GM12878 (cell line): ENCODE data around the gene PCCB. TPM values are rescaled to one million over a fixed set of nuclear protein-coding genes. Genes with fewer than 3 reads are reported as not detected.

Experiments used
- ATAC-seq: fragments of 200-7000 bp; cut with Tn5 transposase; 3 replicates; pipeline ENCODE4 v1.9.1; 2020; ENCODE audit warnings: mild to moderate bottlenecking, moderate library complexity
- BruUV-seq: library from RNA; stranded (reverse); fragments of 400-500 nt; replicated peaks from 2 replicates; lab custom pipeline; 2021; lab: Mats Ljungman, UMichigan
- CTCF ChIA-PET: fragments of 300-600 bp; sonication (Branson Sonifier 250); formaldehyde crosslinking; extraction: SDS; loops from one replicate; lab custom pipeline; 2021; ENCODE audit warnings: inconsistent platforms; lab: Yijun Ruan, JAX
- POLR2A ChIA-PET: fragments of 350-600 bp; formaldehyde crosslinking; extraction: SDS; loops from one replicate; lab custom pipeline; 2021; ENCODE audit warnings: inconsistent platforms; lab: Charles Lee
- RAD21 ChIA-PET: fragments of 300-600 bp; sonication (Branson Sonifier 250); formaldehyde crosslinking; loops from one replicate; lab custom pipeline; 2023; ENCODE audit warnings: antibody characterized with exemption; ENCODE audit not compliant: unreplicated experiment; lab: Charles Lee
- SMC1A ChIA-PET: fragments of 300-600 bp; sonication (Branson Sonifier 250); formaldehyde crosslinking; loops from one replicate; lab custom pipeline; 2023; ENCODE audit not compliant: unreplicated experiment, uncharacterized antibody; lab: Charles Lee
- DNase-seq: peaks from one replicate; pipeline ENCODE4 v3.0.0-alpha.2; 2011; ENCODE audit warnings: low read depth, low spot score
- FAIRE-seq: peaks from 3 replicates; lab custom pipeline; 2011; peaks lifted over from hg19 to GRCh38; lab: Jason Lieb, UNC
- H2AFZ ChIP-seq: 2 replicates; pipeline ENCODE4 v1.6.0; 2011; ENCODE audit warnings: low read depth, low read length, control low read depth; ENCODE audit not compliant: control insufficient read depth
- H3K27ac ChIP-seq: 2 replicates; pipeline ENCODE4 v1.5.1; 2011; ENCODE audit warnings: control low read depth; ENCODE audit not compliant: control insufficient read depth, insufficient read depth
- H3K27me3 ChIP-seq, 2 experiments: replicated peaks in 1 of 2; 2 replicates each; pipeline versions ENCODE4 v1.6.0 to v1.6.1; 2011; ENCODE audit warnings: low read length in 1 of 2; ENCODE audit not compliant: control insufficient read depth in 2 of 2, insufficient read depth in 2 of 2
- H3K36me3 ChIP-seq, 2 experiments: 2 replicates each; pipeline ENCODE4 v1.5.1; 2011; ENCODE audit warnings: low read length in 1 of 2; ENCODE audit not compliant: control insufficient read depth in 2 of 2, insufficient read depth in 2 of 2
- H3K4me1 ChIP-seq: 2 replicates; pipeline ENCODE4 v1.6.1; 2011; ENCODE audit warnings: mild to moderate bottlenecking, low read length, moderate library complexity, mixed read lengths; ENCODE audit not compliant: control insufficient read depth, insufficient read depth
- H3K4me2 ChIP-seq: 2 replicates; pipeline ENCODE4 v1.6.0; 2011; ENCODE audit warnings: control low read depth; ENCODE audit not compliant: control insufficient read depth, insufficient read depth
- H3K4me3 ChIP-seq: fragments of 200-600 bp; sonication (generic); 2 replicates; pipeline ENCODE4 v1.5.1; 2016
- H3K79me2 ChIP-seq: 2 replicates; pipeline ENCODE4 v1.6.0; 2011; ENCODE audit warnings: low read length; ENCODE audit not compliant: control insufficient read depth, insufficient read depth
- H3K9ac ChIP-seq: 2 replicates; pipeline ENCODE4 v1.8.0; 2011; ENCODE audit warnings: low read length, control low read depth, mixed read lengths; ENCODE audit not compliant: control insufficient read depth, insufficient read depth
- H3K9me3 ChIP-seq: replicated peaks from 3 replicates; pipeline ENCODE4 v1.5.1; 2011; ENCODE audit warnings: mild to moderate bottlenecking, low read length; ENCODE audit not compliant: control insufficient read depth, insufficient read depth
- H4K20me1 ChIP-seq: 2 replicates; pipeline ENCODE4 v1.6.0; 2011; ENCODE audit not compliant: control insufficient read depth, insufficient read depth
- CTCF ChIP-seq, 3 experiments: IDR thresholded peaks in 2 of 3; conservative IDR thresholded peaks in 1 of 3; 2 replicates each; pipeline ENCODE4 v1.5.1; 2011; ENCODE audit warnings: low read depth in 3 of 3, low read length in 3 of 3, mild to moderate bottlenecking in 3 of 3, control low read depth in 2 of 3, moderate library complexity in 2 of 3, inconsistent platforms in 1 of 3, mixed read lengths in 1 of 3; ENCODE audit not compliant: control insufficient read depth in 2 of 3, insufficient read depth in 1 of 3; ENCODE audit errors: extremely low read depth in 1 of 3
- GATAD2B ChIP-seq: fragments of 450-650 bp; conservative IDR thresholded peaks from 2 replicates; pipeline ENCODE4 v1.6.1; 2017; ENCODE audit warnings: low read depth, mild to moderate bottlenecking, moderate library complexity
- RAD21 ChIP-seq: IDR thresholded peaks from 2 replicates; pipeline ENCODE4 v1.6.1; 2011; ENCODE audit warnings: mild to moderate bottlenecking, low read depth, low read length, moderate library complexity; ENCODE audit not compliant: insufficient read depth
- SMC3 ChIP-seq: IDR thresholded peaks from 2 replicates; pipeline ENCODE4 v1.6.1; 2011; ENCODE audit warnings: low read length, improper control_type of control experiment, borderline replicate concordance
- YBX1 ChIP-seq: fragments of 450-650 bp; IDR thresholded peaks from 2 replicates; pipeline ENCODE4 v1.6.1; 2016; ENCODE audit warnings: antibody characterized with exemption
- WGBS: methylation state at CpG from one replicate; pipeline ENCODE4 v1.1.6; 2016; ENCODE audit warnings: low lambda C conversion rate; ENCODE audit not compliant: insufficient replicate concordance, insufficient coverage; ENCODE audit errors: missing lambda C conversion rate; 5-methylcytosine and 5-hydroxymethylcytosine counted together
- in situ Hi-C: fragments of 300-500 bp; cut with MboI; formaldehyde crosslinking; loops from 9 replicates; pipeline ENCODE4 v1.14.3; 2018; ENCODE audit warnings: mixed read lengths
- intact Hi-C: fragments of 100-400 bp; cut with micrococcal nuclease; formaldehyde crosslinking; loops from one replicate; pipeline ENCODE4 v1.14.2; 2022; ENCODE audit not compliant: unreplicated experiment
- polyA plus RNA-seq, 11 experiments: library from polyadenylated mRNA; depleted of rRNA in 4 of 11; unstranded in 6 of 11; stranded (reverse) in 5 of 11; fragments of >200 nt; fragmentation: Nextera tagmentation in 4 of 11; fragmentation: Illumina TruSeq in 1 of 11; extraction: Ambion mirVana in 4 of 11; extraction: Trizol in 1 of 11; gene quantifications; 1 replicate in 1 of 11; 2 replicates in 10 of 11; pipeline versions ENCODE4 v1.2.1 to v1.2.3, GENCODE V29; 2011 to 2016; ENCODE audit warnings: inconsistent platforms in 2 of 11, missing spikeins in 2 of 11, low read depth in 1 of 11
- total RNA-seq, 4 experiments: library from RNA; depleted of rRNA in 3 of 4; stranded (reverse); fragments of >200 nt in 3 of 4; fragmentation: Illumina TruSeq in 1 of 4; extraction: Trizol in 1 of 4; gene quantifications; 2 replicates each; pipeline versions ENCODE4 v1.2.1 to v1.2.3, GENCODE V29; 2013 to 2021

The PCCB gene
- total and polyA plus RNA-seq, 10 of the 15 experiments (the other 5 are each of a cell fraction or from before 2014, with no cell fraction given), result 67.2 to 133 (median 86.9) TPM

- DNase-seq (peak; percentile 8), ATAC-seq (peak; percentile 41; the same call in 1 of the 3 replicates), FAIRE-seq (no peak)
- TF ChIP-seq SMC3 (peak; percentile 36; the same call in 1 of the 2 replicates), GATAD2B (no peak), YBX1 (no peak), CTCF (IDR thresholded peaks at IDR 0.05 in 2 of 3, conservative IDR thresholded peaks at IDR 0.05 in 1 of 3; ENCODE audit: control insufficient read depth in 2 of 3, extremely low read depth in 1 of 3, insufficient read depth in 1 of 3, low read depth in 3 of 3, low read length in 3 of 3) (peak in 2 of 3 experiments; percentile 18 to 46; a peak in 4 of 6 replicates), RAD21 (peak; percentile 51)
- no peaks in the 10 kb centered on the region for H3K4me1 ChIP-seq
- ChIA-PET SMC1A (interaction anchor here (0.7 to 2.3 kb wide), 8 partner anchors 9 to 709 kb away, joined by 3 to 13 read pairs (median 4); partner anchors contain the start of genes MSL2, PCCB and STAG1), CTCF (interaction anchor here (0.6 to 2.4 kb wide), 9 partner anchors 11 to 1738 kb away, joined by 3 to 16 read pairs (median 3); partner anchors contain the start of genes PCCB and STAG1), POLR2A (no interaction called here), RAD21 (interaction anchor here (1.0 to 1.8 kb wide), 3 partner anchors 85 to 708 kb away, joined by 4 to 12 read pairs (median 10); partner anchors contain the start of gene STAG1)
- no TSS peak for BruUV-seq
- no peaks in the 10 kb centered on the region for H3K27me3 ChIP-seq
- no peaks in the 10 kb centered on the region for H3K9me3 ChIP-seq
- no peak overlapping the region for H3K4me2 ChIP-seq
- no peak overlapping the region for H2AFZ ChIP-seq
- H3K79me2 ChIP-seq, result no peaks in the 10 kb centered on the region
- in situ Hi-C loops, result no loop called here
- intact Hi-C loops, result loop anchor here (1.0 kb wide), 2 partner anchors 446 to 708 kb away; partner anchors contain the start of gene STAG1
- H3K27ac ChIP-seq, result no peak overlapping the region
- H3K9ac ChIP-seq, result no peak overlapping the region
- H3K4me3 ChIP-seq, result no peak overlapping the region
- H4K20me1 ChIP-seq, result no peaks in the 10 kb centered on the region
- H3K36me3 ChIP-seq, result peaks cover 0 to 8% of the 10 kb centered on the region in 2 experiments; a peak in 2 of 4 replicates
- WGBS, result 14% methylated on average over 1 of the region's 1 CpG
These were observed 55.7 kb downstream of the PCCB start for GRCh38 chr3:136305879-136306278.
